Mesenchymal stem cell (in vitro differentiated cells and primary cell): ENCODE data around the gene KLHL30.
"Not testable (repeated sequence)": the region's sequence is repeated elsewhere in the genome, so short reads cannot be mapped to it uniquely, and the experiment has no call there.

Experiments
- DNase-seq: peaks from one replicate; pipeline ENCODE4 v3.0.0-alpha.2; 2013
- H2AFZ ChIP-seq: one replicate; pipeline ENCODE4 v1.6.1; 2013; ENCODE audit warnings: low read depth, mild to moderate bottlenecking, control low read depth, inconsistent platforms, low read length, moderate library complexity
- H2AK5ac ChIP-seq: 2 replicates; pipeline ENCODE4 v1.6.1; 2013; ENCODE audit warnings: low read length, moderate library complexity, mild to moderate bottlenecking, inconsistent platforms; ENCODE audit not compliant: severe bottlenecking
- H2BK120ac ChIP-seq: one replicate; pipeline ENCODE4 v1.6.1; 2013; ENCODE audit warnings: low read depth, mild to moderate bottlenecking, inconsistent platforms, low read length, moderate library complexity
- H2BK12ac ChIP-seq, 2 experiments: one replicate each; pipeline ENCODE4 v1.6.1; 2013; ENCODE audit warnings: inconsistent platforms in 2 of 2, low read length in 2 of 2, mild to moderate bottlenecking in 2 of 2, moderate library complexity in 2 of 2, control low read depth in 1 of 2
- H2BK15ac ChIP-seq: one replicate; pipeline ENCODE4 v1.6.1; 2013; ENCODE audit warnings: mild to moderate bottlenecking, low read depth, inconsistent platforms; ENCODE audit not compliant: poor library complexity, severe bottlenecking
- H2BK5ac ChIP-seq: 2 replicates; pipeline ENCODE4 v1.6.1; 2013; ENCODE audit warnings: low read depth, mild to moderate bottlenecking, low read length, control low read depth, inconsistent platforms; ENCODE audit not compliant: poor library complexity, severe bottlenecking
- H3K14ac ChIP-seq, 2 experiments: one replicate each; pipeline ENCODE4 v1.6.1; 2013; ENCODE audit warnings: inconsistent platforms in 2 of 2, low read length in 2 of 2, control low read depth in 1 of 2, mild to moderate bottlenecking in 1 of 2, moderate library complexity in 1 of 2
- H3K18ac ChIP-seq, 2 experiments: one replicate each; pipeline ENCODE4 v1.6.1; 2013; ENCODE audit warnings: inconsistent platforms in 2 of 2, low read length in 2 of 2, control low read depth in 1 of 2, low read depth in 1 of 2, mild to moderate bottlenecking in 1 of 2
- H3K23ac ChIP-seq, 2 experiments: one replicate each; pipeline ENCODE4 v1.6.1; 2013; ENCODE audit warnings: inconsistent platforms in 2 of 2, low read length in 2 of 2, mild to moderate bottlenecking in 2 of 2, moderate library complexity in 2 of 2, control low read depth in 1 of 2
- H3K27ac ChIP-seq: 2 replicates; pipeline ENCODE4 v1.5.1; 2013; ENCODE audit warnings: mild to moderate bottlenecking, moderate library complexity, low read length, control low read depth, inconsistent platforms; ENCODE audit not compliant: poor library complexity, severe bottlenecking
- H3K27me3 ChIP-seq, 2 experiments: 2 replicates each; pipeline versions ENCODE4 v1.6.1 to v1.7.0; 2013; ENCODE audit warnings: low read length in 2 of 2, mild to moderate bottlenecking in 2 of 2, moderate library complexity in 2 of 2, control low read depth in 1 of 2, inconsistent platforms in 1 of 2; ENCODE audit not compliant: control insufficient read depth in 1 of 2, insufficient read depth in 1 of 2
- H3K36me3 ChIP-seq, 2 experiments: 2 replicates each; pipeline versions ENCODE4 v1.6.1 to v1.7.0; 2013; ENCODE audit warnings: low read length in 2 of 2, control low read depth in 1 of 2, inconsistent platforms in 1 of 2, low read depth in 1 of 2, mild to moderate bottlenecking in 1 of 2; ENCODE audit not compliant: insufficient read depth in 2 of 2, control insufficient read depth in 1 of 2
- H3K4ac ChIP-seq, 2 experiments: one replicate each; pipeline ENCODE4 v1.6.1; 2013; ENCODE audit warnings: inconsistent platforms in 2 of 2, low read length in 2 of 2, mild to moderate bottlenecking in 2 of 2, moderate library complexity in 2 of 2, control low read depth in 1 of 2, low read depth in 1 of 2
- H3K4me1 ChIP-seq: 2 replicates; pipeline ENCODE4 v1.6.1; 2013; ENCODE audit warnings: low read depth, low read length, control low read depth; ENCODE audit not compliant: control insufficient read depth, insufficient read depth
- H3K4me2 ChIP-seq: 2 replicates; pipeline ENCODE4 v1.6.1; 2013; ENCODE audit warnings: low read length, mild to moderate bottlenecking, inconsistent platforms; ENCODE audit not compliant: poor library complexity, severe bottlenecking
- H3K4me3 ChIP-seq, 2 experiments: 2 replicates each; pipeline versions ENCODE4 v1.5.1 to v1.7.0; 2013; ENCODE audit warnings: low read length in 2 of 2, mild to moderate bottlenecking in 2 of 2, control low read depth in 1 of 2, low read depth in 1 of 2; ENCODE audit not compliant: insufficient read depth in 1 of 2
- H3K79me1 ChIP-seq: replicated peaks from 2 replicates; pipeline ENCODE4 v1.6.1; 2013; ENCODE audit warnings: mild to moderate bottlenecking, control low read depth, low read length, inconsistent platforms; ENCODE audit not compliant: poor library complexity, severe bottlenecking
- H3K9ac ChIP-seq: 2 replicates; pipeline ENCODE4 v1.7.0; 2013; ENCODE audit warnings: mild to moderate bottlenecking, low read length, moderate library complexity
- H3K9me3 ChIP-seq: 2 replicates; pipeline ENCODE4 v1.7.0; 2013; ENCODE audit warnings: mild to moderate bottlenecking, low read length; ENCODE audit not compliant: control insufficient read depth
- H4K8ac ChIP-seq: one replicate; pipeline ENCODE4 v1.6.1; 2013; ENCODE audit warnings: inconsistent platforms, mild to moderate bottlenecking, low read length, moderate library complexity
- H4K91ac ChIP-seq: one replicate; pipeline ENCODE4 v1.6.1; 2013; ENCODE audit warnings: mild to moderate bottlenecking, low read length, inconsistent platforms
- WGBS: methylation state at CpG from one replicate; pipeline ENCODE4 v1.1.7; 2013; ENCODE audit warnings: mixed read lengths; 5-methylcytosine and 5-hydroxymethylcytosine counted together

Gene KLHL30

GRCh38 chr2:238169048-238169707 lies 30.7 kb downstream of the KLHL30 start:
- peak overlapping the region; percentile 74 for H3K27ac ChIP-seq
- peak overlapping the region in 1 of 2 experiments; percentile 40 for H3K4ac ChIP-seq
- no peak overlapping the region for H2BK120ac ChIP-seq
- H2BK5ac ChIP-seq, result no peak overlapping the region
- H2BK15ac ChIP-seq, result no peak overlapping the region
- H3K9me3 ChIP-seq, result no peaks in the 10 kb centered on the region
- H3K18ac ChIP-seq, result peak overlapping the region; percentile 71 to 82
- WGBS, result 39% methylated on average over 4 of the region's 6 CpGs
- H2BK12ac ChIP-seq, result peak overlapping the region; percentile 6 to 49
- no peaks in the 10 kb centered on the region for H3K27me3 ChIP-seq
- peaks cover 15% of the 10 kb centered on the region for H3K79me1 ChIP-seq
- H3K4me3 ChIP-seq, result peak overlapping the region in 1 of 2 experiments; percentile 66
- H3K4me2 ChIP-seq, result no peak overlapping the region
- DNase-seq, result peak; percentile 93
- H2AFZ ChIP-seq, result no peak overlapping the region
- H4K8ac ChIP-seq, result peak overlapping the region; percentile 2
- H3K4me1 ChIP-seq, result peaks cover 45% of the 10 kb centered on the region
- no peak overlapping the region for H3K23ac ChIP-seq
- no peak overlapping the region for H3K14ac ChIP-seq
- peak overlapping the region; percentile 89 for H3K9ac ChIP-seq
- H4K91ac ChIP-seq, result peak overlapping the region; percentile 1
- H3K36me3 ChIP-seq, result peaks cover 53 to 62% of the 10 kb centered on the region in 2 experiments
- peak overlapping the region; percentile 59 for H2AK5ac ChIP-seq

- peaks cover 20% of the 10 kb centered on the region for H3K79me1 ChIP-seq
- 36% methylated on average over 5 of the region's 5 CpGs for WGBS
- H3K18ac ChIP-seq, result peak overlapping the region; percentile 7 to 87
- no peak overlapping the region for H2AK5ac ChIP-seq
- peaks cover 59 to 69% of the 10 kb centered on the region in 2 experiments for H3K36me3 ChIP-seq
- peak overlapping the region; percentile 90 for H4K8ac ChIP-seq
- no peak overlapping the region for H3K4me2 ChIP-seq
- peak overlapping the region; percentile 77 for H3K27ac ChIP-seq
- no peaks in the 10 kb centered on the region for H3K9me3 ChIP-seq
- H3K9ac ChIP-seq, result peak overlapping the region; percentile 89
- peak overlapping the region; percentile 11 for H2BK120ac ChIP-seq
- no peak overlapping the region for H2BK12ac ChIP-seq
- H2BK15ac ChIP-seq, result peak overlapping the region; percentile 12
- no peak overlapping the region for H3K14ac ChIP-seq
- H3K4me1 ChIP-seq, result peaks cover 46% of the 10 kb centered on the region
- DNase-seq, result peak; percentile 99
- peak overlapping the region in 1 of 2 experiments; percentile 91 for H3K4ac ChIP-seq
- H3K4me3 ChIP-seq, result peak overlapping the region in 1 of 2 experiments; percentile 66
- H4K91ac ChIP-seq, result peak overlapping the region; percentile 93
- H3K23ac ChIP-seq, result no peak overlapping the region
- H3K27me3 ChIP-seq, result no peaks in the 10 kb centered on the region
- H2BK5ac ChIP-seq, result no peak overlapping the region
- H2AFZ ChIP-seq, result no peak overlapping the region
Observed at GRCh38 chr2:238169708-238170251, 31.3 kb downstream of the KLHL30 start.

GRCh38 chr2:238170386-238171071 lies 32.1 kb downstream of the KLHL30 start:
- DNase-seq, result peak; percentile 52
- Histone ChIP-seq H2BK12ac (peak overlapping the region; percentile 42 to 92), H3K79me1 (peaks cover 24% of the 10 kb centered on the region), H3K4me1 (peaks cover 45% of the 10 kb centered on the region), H3K4me3 (peak overlapping the region in 1 of 2 experiments; percentile 42), H3K4ac (peak overlapping the region; percentile 9 to 86), H2BK15ac (peak overlapping the region; percentile 87), H4K91ac (peak overlapping the region; percentile 96), H3K27ac (peak overlapping the region; percentile 77), H3K4me2 (no peak overlapping the region), H2AFZ (no peak overlapping the region), H2AK5ac (peak overlapping the region; percentile 93), H3K18ac (peak overlapping the region; percentile 79 to 87), H3K23ac (no peak overlapping the region), H3K36me3 (peaks cover 65 to 70% of the 10 kb centered on the region in 2 experiments), H4K8ac (peak overlapping the region; percentile 97), H3K9ac (peak overlapping the region; percentile 89), H2BK5ac (peak overlapping the region; percentile 11), H2BK120ac (peak overlapping the region; percentile 71), H3K27me3 (no peaks in the 10 kb centered on the region), H3K14ac (peak overlapping the region in 1 of 2 experiments; percentile 35), H3K9me3 (no peaks in the 10 kb centered on the region)
- WGBS, result 82% methylated on average over 20 of the region's 21 CpGs

- 97% methylated on average over 5 of the region's 5 CpGs for WGBS
- not testable (repeated sequence) for H3K27ac ChIP-seq, H2BK12ac ChIP-seq
Observed at GRCh38 chr2:238171072-238171431, 32.6 kb downstream of the KLHL30 start.

More at GRCh38 chr2:238171072-238171431, 32.6 kb downstream of the KLHL30 start:
- H3K27me3 ChIP-seq, H3K4me2 ChIP-seq, H2BK5ac ChIP-seq, H3K23ac ChIP-seq, H3K18ac ChIP-seq, H4K91ac ChIP-seq, H3K14ac ChIP-seq, H4K8ac ChIP-seq, H3K9me3 ChIP-seq, DNase-seq, H2BK15ac ChIP-seq, H2AK5ac ChIP-seq, H2BK120ac ChIP-seq, H3K4me3 ChIP-seq, H2AFZ ChIP-seq, H3K4ac ChIP-seq: not testable (repeated sequence)
- Histone ChIP-seq H3K9ac (peak overlapping the region; percentile 89), H3K79me1 (peaks cover 27% of the 10 kb centered on the region), H3K36me3 (peaks cover 68 to 71% of the 10 kb centered on the region in 2 experiments), H3K4me1 (peaks cover 42% of the 10 kb centered on the region)
